IMR-90 (cell line): ENCODE measurements around the gene CACNA2D4. TPM values are rescaled to one million over a fixed set of nuclear protein-coding genes. Genes with fewer than 3 reads are reported as not detected.

Source experiments
- ATAC-seq: fragments of 200-7000 bp; cut with Tn5 transposase; 2 replicates; pipeline ENCODE4 v1.9.1; 2020; ENCODE audit warnings: low read depth, mild to moderate bottlenecking, moderate library complexity
- BruUV-seq: library from RNA; stranded (reverse); fragments of 400-500 nt; replicated peaks from 2 replicates; lab custom pipeline; 2021; lab: Mats Ljungman, UMichigan
- CTCF ChIA-PET: fragments of 300-600 bp; formaldehyde crosslinking; extraction: SDS; loops from one replicate; lab custom pipeline; 2021; ENCODE audit warnings: antibody characterized with exemption; lab: Yijun Ruan, JAX
- POLR2A ChIA-PET: fragments of 300-600 bp; sonication (Branson Sonifier 250); formaldehyde crosslinking; loops from one replicate; lab custom pipeline; 2022; ENCODE audit warnings: antibody characterized with exemption; ENCODE audit not compliant: unreplicated experiment; lab: Charles Lee
- DNase-seq: peaks from one replicate; pipeline ENCODE4 v3.0.0; 2013
- H2AFZ ChIP-seq: replicated peaks from 2 replicates; pipeline ENCODE3; 2013; ENCODE audit warnings: low read length, mild to moderate bottlenecking; ENCODE audit not compliant: poor library complexity
- H2AK5ac ChIP-seq: 2 replicates; pipeline ENCODE4 v1.6.1; 2013; ENCODE audit warnings: low read depth, low read length, inconsistent platforms
- H2AK9ac ChIP-seq: replicated peaks from 2 replicates; pipeline ENCODE3; 2013; ENCODE audit warnings: mild to moderate bottlenecking, low read depth, low read length, moderate library complexity; ENCODE audit not compliant: poor library complexity
- H2BK120ac ChIP-seq: 2 replicates; pipeline ENCODE4 v1.6.1; 2013; ENCODE audit warnings: low read depth, low read length, inconsistent platforms
- H2BK15ac ChIP-seq: 3 replicates; pipeline ENCODE4 v1.6.1; 2013; ENCODE audit warnings: low read depth, low read length, inconsistent platforms
- H2BK20ac ChIP-seq: 2 replicates; pipeline ENCODE4 v1.6.1; 2013; ENCODE audit warnings: low read depth, mild to moderate bottlenecking, inconsistent platforms, low read length, moderate library complexity
- H2BK5ac ChIP-seq: 2 replicates; pipeline ENCODE4 v1.6.1; 2013; ENCODE audit warnings: mild to moderate bottlenecking, low read depth, low read length, inconsistent platforms; ENCODE audit not compliant: poor library complexity, severe bottlenecking
- H3K14ac ChIP-seq: replicated peaks from 2 replicates; pipeline ENCODE4 v1.6.1; 2013; ENCODE audit warnings: low read depth, low read length, inconsistent platforms
- H3K18ac ChIP-seq: 2 replicates; pipeline ENCODE4 v1.6.1; 2013; ENCODE audit warnings: low read depth, low read length, control low read depth
- H3K23ac ChIP-seq: 2 replicates; pipeline ENCODE4 v1.6.1; 2013; ENCODE audit warnings: low read depth, low read length, inconsistent platforms
- H3K27ac ChIP-seq: 2 replicates; pipeline ENCODE4 v1.5.1; 2013; ENCODE audit warnings: mild to moderate bottlenecking, control low read depth, low read length; ENCODE audit not compliant: insufficient read depth
- H3K27me3 ChIP-seq: 2 replicates; pipeline ENCODE4 v1.6.1; 2013; ENCODE audit warnings: low read length; ENCODE audit not compliant: control insufficient read depth, insufficient read depth
- H3K36me3 ChIP-seq: 2 replicates; pipeline ENCODE4 v1.6.1; 2013; ENCODE audit warnings: low read length, mixed read lengths; ENCODE audit not compliant: control insufficient read depth, insufficient read depth
- H3K4ac ChIP-seq: 2 replicates; pipeline ENCODE4 v1.6.1; 2013; ENCODE audit warnings: low read depth, low read length, inconsistent platforms
- H3K4me1 ChIP-seq: 2 replicates; pipeline ENCODE4 v1.6.1; 2013; ENCODE audit warnings: low read length, mixed read lengths; ENCODE audit not compliant: control insufficient read depth, insufficient read depth
- H3K4me2 ChIP-seq: 2 replicates; pipeline ENCODE4 v1.6.1; 2013; ENCODE audit warnings: low read depth, mild to moderate bottlenecking, control low read depth, low read length, moderate library complexity
- H3K4me3 ChIP-seq: 2 replicates; pipeline ENCODE4 v1.5.1; 2013; ENCODE audit warnings: low read depth, mild to moderate bottlenecking, control low read depth, low read length, moderate library complexity; ENCODE audit not compliant: insufficient read depth
- H3K56ac ChIP-seq: 2 replicates; pipeline ENCODE4 v1.6.1; 2013; ENCODE audit warnings: low read length, inconsistent platforms; ENCODE audit not compliant: insufficient read depth; ENCODE audit errors: extremely low read depth
- H3K79me1 ChIP-seq, 2 experiments: 2 replicates each; pipeline ENCODE4 v1.6.1; 2013; ENCODE audit warnings: low read length in 2 of 2, inconsistent platforms in 1 of 2, low read depth in 1 of 2
- H3K9ac ChIP-seq: 2 replicates; pipeline ENCODE4 v1.6.1; 2013; ENCODE audit warnings: low read depth, low read length, control low read depth
- H3K9me1 ChIP-seq: 2 replicates; pipeline ENCODE4 v1.6.1; 2013; ENCODE audit warnings: low read length, inconsistent platforms; ENCODE audit not compliant: insufficient read depth
- H3K9me3 ChIP-seq: 2 replicates; pipeline ENCODE4 v1.6.1; 2013; ENCODE audit warnings: low read length; ENCODE audit not compliant: control insufficient read depth, insufficient read depth
- H4K20me1 ChIP-seq: 2 replicates; pipeline ENCODE4 v1.6.1; 2013; ENCODE audit warnings: low read length, inconsistent platforms; ENCODE audit not compliant: insufficient read depth
- H4K5ac ChIP-seq: 2 replicates; pipeline ENCODE4 v1.6.1; 2013; ENCODE audit warnings: mild to moderate bottlenecking, low read depth, low read length, control low read depth
- H4K8ac ChIP-seq, 2 experiments: 2 replicates each; pipeline ENCODE4 v1.6.1; 2013; ENCODE audit warnings: low read depth in 2 of 2, low read length in 2 of 2, control low read depth in 1 of 2, inconsistent platforms in 1 of 2
- H4K91ac ChIP-seq: 2 replicates; pipeline ENCODE4 v1.6.1; 2013; ENCODE audit warnings: low read depth, low read length, inconsistent platforms; ENCODE audit not compliant: insufficient read depth
- BHLHE40 ChIP-seq: fragments of 150-350 bp; IDR thresholded peaks from 2 replicates; pipeline ENCODE4 v1.6.1; 2016; ENCODE audit warnings: mild to moderate bottlenecking, low read depth, low read length
- CHD1 ChIP-seq: IDR thresholded peaks from 2 replicates; pipeline ENCODE4 v1.6.1; 2012; ENCODE audit warnings: low read depth, low read length, improper control_type of control experiment
- ELK1 ChIP-seq: fragments of 150-350 bp; IDR thresholded peaks from 2 replicates; pipeline ENCODE4 v1.6.1; 2016; ENCODE audit warnings: low read depth, mild to moderate bottlenecking, low read length, moderate library complexity, borderline replicate concordance
- FOS ChIP-seq: fragments of 150-350 bp; IDR thresholded peaks from 2 replicates; pipeline ENCODE4 v1.6.1; 2016; ENCODE audit warnings: low read depth, low read length
- MAFK ChIP-seq: IDR thresholded peaks from 2 replicates; pipeline ENCODE4 v1.6.1; 2012; ENCODE audit warnings: low read depth, low read length, improper control_type of control experiment
- NFE2L2 ChIP-seq: fragments of 150-350 bp; IDR thresholded peaks from 2 replicates; pipeline ENCODE4 v1.6.1; 2016; ENCODE audit warnings: low read depth, mild to moderate bottlenecking, low read length
- RCOR1 ChIP-seq: IDR thresholded peaks from 2 replicates; pipeline ENCODE4 v1.6.1; 2012; ENCODE audit warnings: mild to moderate bottlenecking, low read length, improper control_type of control experiment; ENCODE audit not compliant: insufficient replicate concordance
- RFX5 ChIP-seq: IDR thresholded peaks from 2 replicates; pipeline ENCODE4 v1.8.0; 2012; ENCODE audit warnings: low read depth, mild to moderate bottlenecking, low read length, moderate library complexity
- USF2 ChIP-seq: fragments of 150-350 bp; IDR thresholded peaks from 2 replicates; pipeline ENCODE4 v1.6.1; 2017; ENCODE audit warnings: mild to moderate bottlenecking, antibody characterized with exemption, low read length, low read depth
- WGBS, 2 experiments: methylation state at CpG; one replicate each; pipeline versions ENCODE4 v1.1.5 to v1.1.7; 2013; ENCODE audit warnings: missing lambda C conversion rate in 2 of 2; ENCODE audit not compliant: insufficient read length in 1 of 2; ENCODE audit errors: extremely low coverage in 2 of 2; 5-methylcytosine and 5-hydroxymethylcytosine counted together
- dilution Hi-C: fragments of 300-500 bp; cut with HindIII; formaldehyde crosslinking; loops from one replicate; pipeline ENCODE4 v1.14.3; 2018; ENCODE audit warnings: low sequenced_read_pairs; ENCODE audit not compliant: unreplicated experiment
- in situ Hi-C: fragments of 300-500 bp; cut with MboI; formaldehyde crosslinking; loops from 3 replicates; pipeline ENCODE4 v1.14.3; 2019; ENCODE audit warnings: low sequenced_read_pairs, inconsistent platforms, mixed read lengths
- intact Hi-C: fragments of 100-400 bp; cut with micrococcal nuclease; formaldehyde crosslinking; loops from 2 replicates; pipeline ENCODE4 v1.10.0; 2022
- polyA plus RNA-seq, 3 experiments: library from polyadenylated mRNA; depleted of rRNA; stranded (reverse); fragments of >200 nt; gene quantifications; 2 replicates each; pipeline ENCODE4 v1.2.3, GENCODE V29; 2012; ENCODE audit warnings: low replicate concordance in 1 of 3
- total RNA-seq: library from RNA; depleted of rRNA; stranded (reverse); fragments of >200 nt; gene quantifications from 2 replicates; pipeline ENCODE4 v1.2.3, GENCODE V29; 2012

The CACNA2D4 gene
- total and polyA plus RNA-seq, 2 of the 4 experiments (the other 2 are of a cell fraction): 0.18 to 0.22 TPM

GRCh38 chr12:1932264-1932777 lies 13.9 kb upstream of the CACNA2D4 start:
- H2AFZ ChIP-seq: peak overlapping the region; percentile 56
- no peak overlapping the region for H3K18ac ChIP-seq
- TF ChIP-seq USF2 (no peak), RFX5 (no peak), BHLHE40 (no peak), NFE2L2 (no peak), FOS (no peak), ELK1 (no peak), RCOR1 (no peak), MAFK (no peak), CHD1 (no peak)
- BruUV-seq: no TSS peak
- no peaks in the 10 kb centered on the region for H3K9me3 ChIP-seq
- H3K9ac ChIP-seq: no peak overlapping the region
- H4K5ac ChIP-seq: no peak overlapping the region
- no peak overlapping the region for H3K4ac ChIP-seq
- H3K9me1 ChIP-seq: peaks cover 12% of the 10 kb centered on the region
- ATAC-seq (no peak), DNase-seq (no peak)
- no peak overlapping the region for H4K91ac ChIP-seq
- intact Hi-C loops (no loop called here), in situ Hi-C loops (no loop called here), dilution Hi-C loops (no loop called here)
- POLR2A ChIA-PET: no interaction called here
- H3K14ac ChIP-seq: no peak overlapping the region
- H3K27me3 ChIP-seq: peaks cover 22% of the 10 kb centered on the region
- H3K56ac ChIP-seq: no peak overlapping the region
- H3K4me2 ChIP-seq: no peak overlapping the region
- H4K8ac ChIP-seq: no peak overlapping the region
- H3K79me1 ChIP-seq: no peaks in the 10 kb centered on the region
- H3K4me1 ChIP-seq: peaks cover 20% of the 10 kb centered on the region
- H3K36me3 ChIP-seq: peaks cover 1% of the 10 kb centered on the region; the same call in 1 of the 2 replicates
- H2BK15ac ChIP-seq: no peak overlapping the region
- H2AK9ac ChIP-seq: peak overlapping the region; percentile 3
- peaks cover 3% of the 10 kb centered on the region; the same call in 1 of the 2 replicates for H4K20me1 ChIP-seq
- no peak overlapping the region for H2BK5ac ChIP-seq
- WGBS, 2 experiments: 60% methylated on average over 12 of the region's 16 CpGs; no CpG with 5 or more reads in 1 of the 2 experiments
- no peak overlapping the region for H2BK120ac ChIP-seq
- H3K4me3 ChIP-seq: no peak overlapping the region
- CTCF ChIA-PET: no interaction called here
- H3K23ac ChIP-seq: no peak overlapping the region
- H2AK5ac ChIP-seq: no peak overlapping the region; the same call in 1 of the 2 replicates
- H2BK20ac ChIP-seq: no peak overlapping the region
- H3K27ac ChIP-seq: no peak overlapping the region
